ENCODE results near the gene DBI.

DNA sequence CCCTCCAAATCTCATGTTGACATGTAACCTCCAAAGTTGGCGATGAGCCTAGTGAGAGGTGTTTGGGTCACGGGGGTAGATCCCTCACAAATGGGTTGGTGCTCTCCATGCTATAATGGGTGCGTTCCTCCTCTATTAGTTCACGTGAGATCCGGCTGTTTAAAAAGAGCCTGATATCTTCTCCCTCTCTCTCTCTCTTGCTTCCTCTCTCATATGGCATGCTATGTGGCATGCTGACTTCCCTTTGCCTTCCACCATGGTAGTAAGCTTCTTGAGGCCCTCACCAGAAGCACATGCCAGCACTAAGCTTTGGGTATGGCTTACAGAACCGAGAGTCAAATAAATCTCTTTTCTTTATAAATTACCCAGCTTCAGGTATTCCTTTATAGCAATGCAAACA, 39.3 kb upstream of the DBI start:
- TF ChIP-seq, protein P1, sequence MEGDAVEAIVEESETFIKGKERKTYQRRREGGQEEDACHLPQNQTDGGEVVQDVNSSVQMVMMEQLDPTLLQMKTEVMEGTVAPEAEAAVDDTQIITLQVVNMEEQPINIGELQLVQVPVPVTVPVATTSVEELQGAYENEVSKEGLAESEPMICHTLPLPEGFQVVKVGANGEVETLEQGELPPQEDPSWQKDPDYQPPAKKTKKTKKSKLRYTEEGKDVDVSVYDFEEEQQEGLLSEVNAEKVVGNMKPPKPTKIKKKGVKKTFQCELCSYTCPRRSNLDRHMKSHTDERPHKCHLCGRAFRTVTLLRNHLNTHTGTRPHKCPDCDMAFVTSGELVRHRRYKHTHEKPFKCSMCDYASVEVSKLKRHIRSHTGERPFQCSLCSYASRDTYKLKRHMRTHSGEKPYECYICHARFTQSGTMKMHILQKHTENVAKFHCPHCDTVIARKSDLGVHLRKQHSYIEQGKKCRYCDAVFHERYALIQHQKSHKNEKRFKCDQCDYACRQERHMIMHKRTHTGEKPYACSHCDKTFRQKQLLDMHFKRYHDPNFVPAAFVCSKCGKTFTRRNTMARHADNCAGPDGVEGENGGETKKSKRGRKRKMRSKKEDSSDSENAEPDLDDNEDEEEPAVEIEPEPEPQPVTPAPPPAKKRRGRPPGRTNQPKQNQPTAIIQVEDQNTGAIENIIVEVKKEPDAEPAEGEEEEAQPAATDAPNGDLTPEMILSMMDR (IDR thresholded peaks at IDR 0.05): no peak
- TF ChIP-seq POLR2A (IDR thresholded peaks at IDR 0.05; ENCODE audit: low read depth): no peak
- no peak for TF ChIP-seq POLR2AphosphoS5 (IDR thresholded peaks at IDR 0.05)

Data from esophagus muscularis mucosa (tissue), 3 donors.